IPS DF 6.9 (cell line): ENCODE measurements around the gene C1QTNF8.

Experiments used
- DNase-seq: peaks from one replicate; pipeline ENCODE4 v3.0.0-alpha.2; 2013; ENCODE audit warnings: low read depth, low spot score
- H3K27ac ChIP-seq: one replicate; pipeline ENCODE4 v1.5.1; 2013; ENCODE audit warnings: low read length, control low read depth
- H3K27me3 ChIP-seq: 2 replicates; pipeline ENCODE4 v1.6.1; 2013; ENCODE audit warnings: mild to moderate bottlenecking, low read length; ENCODE audit not compliant: control insufficient read depth, insufficient read depth
- H3K36me3 ChIP-seq: 2 replicates; pipeline ENCODE4 v1.6.1; 2013; ENCODE audit warnings: low read length; ENCODE audit not compliant: control insufficient read depth, insufficient read depth
- H3K4me1 ChIP-seq: 2 replicates; pipeline ENCODE4 v1.6.1; 2013; ENCODE audit warnings: low read length; ENCODE audit not compliant: control insufficient read depth, insufficient read depth
- H3K4me3 ChIP-seq: 2 replicates; pipeline ENCODE4 v1.5.1; 2013; ENCODE audit warnings: mild to moderate bottlenecking, low read length
- H3K9me3 ChIP-seq: 2 replicates; pipeline ENCODE4 v1.6.1; 2013; ENCODE audit warnings: low read length, inconsistent platforms; ENCODE audit not compliant: control insufficient read depth, insufficient read depth
- WGBS: extraction: QIAGEN DNeasy Blood & Tissue Kit; methylation state at CpG from one replicate; pipeline ENCODE4 v1.1.7; 2013; ENCODE audit warnings: mixed read lengths, missing lambda C conversion rate; ENCODE audit not compliant: insufficient read length, insufficient coverage; 5-methylcytosine and 5-hydroxymethylcytosine counted together

Gene C1QTNF8

DNA sequence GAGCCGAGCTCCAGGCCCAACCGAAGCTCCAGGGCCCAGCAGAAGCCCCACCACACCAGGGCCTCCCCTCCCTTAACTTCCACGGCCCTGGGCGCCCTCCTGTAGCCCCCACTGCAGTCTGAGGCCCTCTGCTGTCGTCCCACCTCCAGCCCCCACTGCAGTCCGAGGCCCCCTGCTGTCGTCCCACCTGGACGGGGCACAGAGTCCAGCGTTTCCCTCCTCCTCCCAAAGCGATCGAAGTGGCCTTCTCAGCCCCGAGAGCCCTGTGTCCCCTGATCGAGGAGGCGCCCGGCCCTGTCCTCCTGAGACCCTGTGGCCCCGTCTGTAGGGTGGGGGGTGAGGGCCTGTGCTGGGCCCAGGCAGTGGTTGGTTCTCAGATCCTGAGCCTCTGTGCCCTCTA is 31.1 kb upstream of the C1QTNF8 start:
- no peaks in the 10 kb centered on the region for H3K27me3 ChIP-seq
- H3K9me3 ChIP-seq, result no peaks in the 10 kb centered on the region
- peaks cover 2% of the 10 kb centered on the region for H3K4me1 ChIP-seq
- H3K4me3 ChIP-seq, result no peak overlapping the region
- no CpG with 5 or more reads among the region's 16 CpGs for WGBS
- H3K36me3 ChIP-seq, result no peaks in the 10 kb centered on the region; the same call in 1 of the 2 replicates
- H3K27ac ChIP-seq, result no peak overlapping the region
- DNase-seq, result no peak

DNA sequence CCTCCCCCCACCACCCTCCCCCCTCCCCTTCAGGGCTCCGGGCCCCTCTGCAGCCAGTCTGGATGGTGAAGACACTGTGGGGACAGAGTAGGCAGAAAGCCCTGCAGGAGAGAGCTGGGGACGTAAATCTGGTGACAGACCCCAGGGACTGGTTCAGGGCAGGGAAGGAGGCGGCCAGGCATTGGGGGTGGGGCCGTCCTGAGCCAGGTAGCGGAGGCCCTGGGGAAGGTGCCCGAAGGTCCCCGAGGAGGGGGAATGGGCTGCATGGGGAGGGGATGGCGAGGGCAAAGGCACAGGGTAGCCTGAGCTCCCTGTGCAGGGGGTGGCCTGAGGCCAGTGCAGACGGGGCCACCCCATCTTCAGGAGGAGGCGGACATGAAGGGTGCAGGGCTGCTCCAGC is 30.5 kb upstream of the C1QTNF8 start:
- H3K36me3 ChIP-seq, result no peaks in the 10 kb centered on the region; the same call in 1 of the 2 replicates
- WGBS, result no CpG with 5 or more reads among the region's 10 CpGs
- no peaks in the 10 kb centered on the region for H3K27me3 ChIP-seq
- peaks cover 2% of the 10 kb centered on the region for H3K4me1 ChIP-seq
- no peak overlapping the region for H3K4me3 ChIP-seq
- no peak for DNase-seq
- no peaks in the 10 kb centered on the region for H3K9me3 ChIP-seq
- no peak overlapping the region for H3K27ac ChIP-seq

DNA sequence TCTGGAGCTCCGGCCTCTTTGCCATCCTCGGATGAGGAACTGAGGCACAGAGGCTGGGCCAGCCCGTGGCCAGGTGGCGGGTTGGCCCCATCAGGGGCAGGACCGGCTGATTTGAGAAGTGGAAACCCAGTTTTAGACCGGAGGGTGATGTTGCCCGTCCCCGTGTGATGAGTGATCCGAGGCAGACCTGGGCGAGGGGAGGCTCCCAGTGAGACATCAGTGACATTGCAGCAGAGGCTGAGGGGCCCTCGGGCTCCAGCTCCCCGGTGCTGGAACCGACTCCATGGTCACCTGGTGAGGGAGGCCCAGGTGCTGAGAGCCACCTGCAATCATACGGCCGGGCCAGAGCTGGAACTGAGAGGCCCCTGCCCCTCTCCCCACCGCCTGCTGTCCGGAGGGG is 30.0 kb upstream of the C1QTNF8 start:
- H3K27me3 ChIP-seq, result no peaks in the 10 kb centered on the region
- no CpG with 5 or more reads among the region's 17 CpGs for WGBS

GRCh38 chr16:1125471-1125870 is 29.4 kb upstream of the C1QTNF8 start:
- no peak for DNase-seq
- H3K9me3 ChIP-seq, result no peaks in the 10 kb centered on the region
- no peak overlapping the region for H3K27ac ChIP-seq
- H3K36me3 ChIP-seq, result no peaks in the 10 kb centered on the region
- no peaks in the 10 kb centered on the region for H3K27me3 ChIP-seq
- WGBS, result no CpG with 5 or more reads among the region's 18 CpGs
- H3K4me3 ChIP-seq, result no peak overlapping the region
- peaks cover 2% of the 10 kb centered on the region for H3K4me1 ChIP-seq

More for the DNA sequence above, 30.0 kb upstream of the C1QTNF8 start:
- no peak overlapping the region for H3K27ac ChIP-seq
- H3K36me3 ChIP-seq, result no peaks in the 10 kb centered on the region
- H3K9me3 ChIP-seq, result no peaks in the 10 kb centered on the region
- H3K4me3 ChIP-seq, result no peak overlapping the region
- H3K4me1 ChIP-seq, result peaks cover 2% of the 10 kb centered on the region
- DNase-seq, result no peak

GRCh38 chr16:1124795-1125194 is 28.8 kb upstream of the C1QTNF8 start:
- Histone ChIP-seq H3K4me1 (peaks cover 2% of the 10 kb centered on the region), H3K27ac (no peak overlapping the region)
- WGBS, result no CpG with 5 or more reads among the region's 11 CpGs

DNA sequence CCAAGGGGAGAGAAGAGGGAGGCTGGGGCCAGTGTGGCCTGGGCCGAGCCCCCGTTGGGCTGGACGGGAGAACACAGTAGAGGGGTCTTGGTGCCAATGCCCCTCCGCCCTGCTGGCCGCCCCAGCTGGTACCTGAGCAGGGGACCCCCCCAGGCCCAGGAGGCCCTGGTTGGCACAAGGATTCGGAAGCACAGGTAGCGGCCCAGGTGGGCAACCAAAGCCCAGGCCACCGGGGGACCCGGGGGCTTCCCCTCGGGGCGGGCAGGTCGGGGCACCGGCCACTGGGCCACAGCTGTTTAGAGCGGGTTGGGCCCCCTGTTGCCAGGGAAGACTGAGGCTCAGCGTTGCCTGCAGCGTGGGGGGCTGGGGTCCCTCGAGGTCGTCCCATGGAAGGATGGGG is 28.2 kb upstream of the C1QTNF8 start:
- no peak for DNase-seq
- Histone ChIP-seq H3K27ac (no peak overlapping the region), H3K9me3 (no peaks in the 10 kb centered on the region), H3K27me3 (no peaks in the 10 kb centered on the region), H3K4me3 (no peak overlapping the region), H3K36me3 (no peaks in the 10 kb centered on the region), H3K4me1 (peaks cover 2% of the 10 kb centered on the region)
- no CpG with 5 or more reads among the region's 18 CpGs for WGBS

More at GRCh38 chr16:1124795-1125194, 28.8 kb upstream of the C1QTNF8 start:
- no peak overlapping the region for H3K4me3 ChIP-seq
- H3K36me3 ChIP-seq, result no peaks in the 10 kb centered on the region
- H3K9me3 ChIP-seq, result no peaks in the 10 kb centered on the region
- H3K27me3 ChIP-seq, result no peaks in the 10 kb centered on the region
- no peak for DNase-seq

GRCh38 chr16:1123525-1124230 is 27.6 kb upstream of the C1QTNF8 start:
- H3K27ac ChIP-seq, result no peak overlapping the region
- no peaks in the 10 kb centered on the region for H3K27me3 ChIP-seq
- no CpG with 5 or more reads among the region's 21 CpGs for WGBS
- H3K36me3 ChIP-seq, result no peaks in the 10 kb centered on the region
- no peaks in the 10 kb centered on the region for H3K9me3 ChIP-seq
- DNase-seq, result no peak
- no peak overlapping the region for H3K4me3 ChIP-seq
- peaks cover 2% of the 10 kb centered on the region for H3K4me1 ChIP-seq

GRCh38 chr16:1122398-1122765 is 26.3 kb upstream of the C1QTNF8 start:
- no peaks in the 10 kb centered on the region for H3K9me3 ChIP-seq
- no peaks in the 10 kb centered on the region for H3K27me3 ChIP-seq
- no peaks in the 10 kb centered on the region for H3K36me3 ChIP-seq
- no peak overlapping the region for H3K27ac ChIP-seq
- peaks cover 2% of the 10 kb centered on the region for H3K4me1 ChIP-seq
- H3K4me3 ChIP-seq, result no peak overlapping the region
- WGBS, result no CpG with 5 or more reads among the region's 14 CpGs
- DNase-seq, result no peak

- no peaks in the 10 kb centered on the region for H3K27me3 ChIP-seq
- no CpG with 5 or more reads among the region's 30 CpGs for WGBS
- no peak overlapping the region for H3K4me3 ChIP-seq
- H3K9me3 ChIP-seq, result no peaks in the 10 kb centered on the region
- H3K27ac ChIP-seq, result no peak overlapping the region
- no peak for DNase-seq
- H3K36me3 ChIP-seq, result no peaks in the 10 kb centered on the region
- H3K4me1 ChIP-seq, result peaks cover 2% of the 10 kb centered on the region
Measured at GRCh38 chr16:1121601-1122397, 25.8 kb upstream of the C1QTNF8 start.

DNA sequence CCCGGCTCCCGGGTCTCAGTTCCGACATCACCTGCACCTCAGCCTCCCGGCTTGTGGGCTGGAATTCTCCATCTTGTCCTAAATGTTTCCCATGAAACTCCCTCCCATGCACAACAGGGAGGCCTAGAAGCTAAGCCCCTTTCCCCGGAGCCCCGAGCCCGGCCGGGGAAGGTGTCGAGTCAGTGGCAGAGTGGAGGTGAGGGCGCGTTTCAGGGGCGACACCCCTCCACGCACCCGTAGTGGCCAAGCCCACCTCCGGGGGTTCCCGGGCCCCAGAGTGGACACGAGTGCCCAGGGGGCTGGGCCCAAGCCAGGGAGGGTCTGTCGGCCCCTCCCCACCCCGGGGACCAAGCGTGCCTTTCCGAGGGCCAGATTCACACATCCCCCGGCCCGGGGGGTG is 25.0 kb upstream of the C1QTNF8 start:
- no peaks in the 10 kb centered on the region for H3K27me3 ChIP-seq
- WGBS, result no CpG with 5 or more reads among the region's 23 CpGs
- H3K9me3 ChIP-seq, result no peaks in the 10 kb centered on the region
- no peak for DNase-seq
- H3K36me3 ChIP-seq, result no peaks in the 10 kb centered on the region
- no peak overlapping the region for H3K27ac ChIP-seq
- no peak overlapping the region for H3K4me3 ChIP-seq
- H3K4me1 ChIP-seq, result no peaks in the 10 kb centered on the region; the same call in 1 of the 2 replicates
